OCI-LY1 (cell line): ENCODE results near the gene RPL37.
"Not testable (repeated sequence)": the region's sequence is repeated elsewhere in the genome, so short reads cannot be mapped to it uniquely, and the experiment has no call there.

Experiments used
- H2AFZ ChIP-seq: fragments of 200-600 bp; sonication (generic), shearing (Covaris generic); 2 replicates; pipeline ENCODE4 v1.6.0; 2014; ENCODE audit warnings: antibody characterized with exemption, mild to moderate bottlenecking, low read length
- H3F3A ChIP-seq: fragments of 200-600 bp; sonication (generic), shearing (Covaris generic); 2 replicates; pipeline ENCODE4 v1.6.0; 2014; ENCODE audit warnings: mild to moderate bottlenecking, antibody characterized with exemption, low read length, moderate library complexity; ENCODE audit not compliant: insufficient read depth
- H3K27ac ChIP-seq: fragments of 200-600 bp; sonication (generic); 2 replicates; pipeline ENCODE4 v1.5.1; 2014; ENCODE audit warnings: low read length, mixed run types, mild to moderate bottlenecking, low read depth; ENCODE audit not compliant: poor library complexity, severe bottlenecking
- H3K27me3 ChIP-seq: fragments of 200-600 bp; sonication (generic); 2 replicates; pipeline ENCODE4 v1.6.0; 2014; ENCODE audit warnings: antibody characterized with exemption, mild to moderate bottlenecking, low read length, moderate library complexity; ENCODE audit not compliant: insufficient read depth
- H3K36me3 ChIP-seq: fragments of 200-600 bp; sonication (generic); 2 replicates; pipeline ENCODE4 v1.6.1; 2014; ENCODE audit warnings: mild to moderate bottlenecking, antibody characterized with exemption, low read length, moderate library complexity, mixed read lengths; ENCODE audit not compliant: insufficient read depth
- H3K4me1 ChIP-seq: fragments of 200-600 bp; sonication (generic); 2 replicates; pipeline ENCODE4 v1.5.1; 2014; ENCODE audit warnings: mild to moderate bottlenecking, low read length, moderate library complexity; ENCODE audit not compliant: insufficient read depth, severe bottlenecking
- H3K4me2 ChIP-seq: fragments of 200-600 bp; sonication (generic), shearing (Covaris generic); 2 replicates; pipeline ENCODE4 v1.6.1; 2014; ENCODE audit warnings: low read length
- H3K4me3 ChIP-seq: fragments of 200-600 bp; sonication (generic); 2 replicates; pipeline ENCODE4 v1.5.1; 2014; ENCODE audit warnings: low read length, low read depth, mild to moderate bottlenecking, mixed read lengths; ENCODE audit not compliant: poor library complexity, severe bottlenecking
- H3K79me2 ChIP-seq: fragments of 200-600 bp; shearing (Covaris generic); 2 replicates; pipeline ENCODE4 v1.6.1; 2016; ENCODE audit warnings: mixed run types, low read length, mixed read lengths; ENCODE audit not compliant: insufficient read depth
- H3K9ac ChIP-seq: fragments of 200-600 bp; sonication (generic), shearing (Covaris generic); 2 replicates; pipeline ENCODE4 v1.6.1; 2014; ENCODE audit warnings: mild to moderate bottlenecking, low read length, mixed read lengths
- H3K9me2 ChIP-seq: fragments of 200-600 bp; sonication (generic), shearing (Covaris generic); 2 replicates; pipeline ENCODE4 v1.6.1; 2014; ENCODE audit warnings: low read depth, mild to moderate bottlenecking, low read length, mixed read lengths
- H3K9me3 ChIP-seq: fragments of 200-600 bp; shearing (Covaris generic); 2 replicates; pipeline ENCODE4 v1.6.1; 2014; ENCODE audit warnings: low read length, mixed read lengths
- H4K20me1 ChIP-seq: fragments of 200-600 bp; sonication (generic), shearing (Covaris generic); 2 replicates; pipeline ENCODE4 v1.6.0; 2016; ENCODE audit warnings: mild to moderate bottlenecking, low read length; ENCODE audit not compliant: insufficient read depth
- CTCF ChIP-seq: fragments of 200-600 bp; sonication (generic), shearing (Covaris generic); IDR thresholded peaks from 2 replicates; pipeline ENCODE4 v1.5.1; 2017; ENCODE audit warnings: mild to moderate bottlenecking, antibody characterized with exemption, low read length, moderate library complexity, mixed read lengths
- EZH2 ChIP-seq: fragments of 200-600 bp; sonication (generic), shearing (Covaris generic); IDR thresholded peaks from 2 replicates; pipeline ENCODE4 v1.8.0; 2017; ENCODE audit warnings: borderline replicate concordance, mixed run types, mild to moderate bottlenecking, antibody characterized with exemption, low read length, moderate library complexity, mixed read lengths

Gene RPL37

GRCh38 chr5:40827188-40827977 is 7.6 kb downstream of the RPL37 start:
- no peak overlapping the region for H3K4me3 ChIP-seq
- no peaks in the 10 kb centered on the region for H4K20me1 ChIP-seq
- no peak for TF ChIP-seq EZH2
- no peak for TF ChIP-seq CTCF
- peaks cover 10% of the 10 kb centered on the region for H3K4me1 ChIP-seq
- no peak overlapping the region for H2AFZ ChIP-seq
- H3K4me2 ChIP-seq = no peak overlapping the region
- peaks cover 5% of the 10 kb centered on the region; the same call in 1 of the 2 replicates for H3K79me2 ChIP-seq
- H3K27me3 ChIP-seq = no peaks in the 10 kb centered on the region
- no peak overlapping the region for H3K9ac ChIP-seq
- H3K9me3 ChIP-seq = no peaks in the 10 kb centered on the region
- H3K9me2 ChIP-seq = no peaks in the 10 kb centered on the region
- H3K36me3 ChIP-seq = peaks cover 66% of the 10 kb centered on the region
- H3K27ac ChIP-seq = no peak overlapping the region
- peaks cover 15% of the 10 kb centered on the region; the same call in 1 of the 2 replicates for H3F3A ChIP-seq

- Histone ChIP-seq H3K27ac (peak overlapping the region; percentile 29), H3K36me3 (peaks cover 59% of the 10 kb centered on the region)
These were observed 8.4 kb downstream of the RPL37 start for GRCh38 chr5:40826489-40827187.

GRCh38 chr5:40825461-40826043 is 9.5 kb downstream of the RPL37 start:
- H3K36me3 ChIP-seq = peaks cover 48% of the 10 kb centered on the region
- H3K27ac ChIP-seq = peak overlapping the region; percentile 1

More at GRCh38 chr5:40826489-40827187, 8.4 kb downstream of the RPL37 start:
- Histone ChIP-seq H2AFZ (no peak overlapping the region), H3K4me3 (no peak overlapping the region), H3K4me2 (no peak overlapping the region), H3K4me1 (peaks cover 2% of the 10 kb centered on the region), H4K20me1 (no peaks in the 10 kb centered on the region), H3K9me2 (no peaks in the 10 kb centered on the region), H3K9ac (no peak overlapping the region), H3K9me3 (no peaks in the 10 kb centered on the region), H3F3A (peaks cover 15% of the 10 kb centered on the region; the same call in 1 of the 2 replicates), H3K27me3 (no peaks in the 10 kb centered on the region), H3K79me2 (no peaks in the 10 kb centered on the region)
- no peak for TF ChIP-seq EZH2
- TF ChIP-seq CTCF = no peak

More at GRCh38 chr5:40825461-40826043, 9.5 kb downstream of the RPL37 start:
- not testable (repeated sequence) for H3K4me2 ChIP-seq, H3K9ac ChIP-seq, H2AFZ ChIP-seq, H3K79me2 ChIP-seq, H4K20me1 ChIP-seq, H3K9me3 ChIP-seq, H3K9me2 ChIP-seq, H3K4me1 ChIP-seq, H3K4me3 ChIP-seq, H3K27me3 ChIP-seq
- H3F3A ChIP-seq = peaks cover 15% of the 10 kb centered on the region; the same call in 1 of the 2 replicates
